OCI-LY1 (cell line): ENCODE measurements around the gene TRIL.

Experiments
- H2AFZ ChIP-seq: fragments of 200-600 bp; sonication (generic), shearing (Covaris generic); 2 replicates; pipeline ENCODE4 v1.6.0; 2014; ENCODE audit warnings: antibody characterized with exemption, mild to moderate bottlenecking, low read length
- H3F3A ChIP-seq: fragments of 200-600 bp; sonication (generic), shearing (Covaris generic); 2 replicates; pipeline ENCODE4 v1.6.0; 2014; ENCODE audit warnings: mild to moderate bottlenecking, antibody characterized with exemption, low read length, moderate library complexity; ENCODE audit not compliant: insufficient read depth
- H3K27ac ChIP-seq: fragments of 200-600 bp; sonication (generic); 2 replicates; pipeline ENCODE4 v1.5.1; 2014; ENCODE audit warnings: low read length, mixed run types, mild to moderate bottlenecking, low read depth; ENCODE audit not compliant: poor library complexity, severe bottlenecking
- H3K27me3 ChIP-seq: fragments of 200-600 bp; sonication (generic); 2 replicates; pipeline ENCODE4 v1.6.0; 2014; ENCODE audit warnings: antibody characterized with exemption, mild to moderate bottlenecking, low read length, moderate library complexity; ENCODE audit not compliant: insufficient read depth
- H3K36me3 ChIP-seq: fragments of 200-600 bp; sonication (generic); 2 replicates; pipeline ENCODE4 v1.6.1; 2014; ENCODE audit warnings: mild to moderate bottlenecking, antibody characterized with exemption, low read length, moderate library complexity, mixed read lengths; ENCODE audit not compliant: insufficient read depth
- H3K4me1 ChIP-seq: fragments of 200-600 bp; sonication (generic); 2 replicates; pipeline ENCODE4 v1.5.1; 2014; ENCODE audit warnings: mild to moderate bottlenecking, low read length, moderate library complexity; ENCODE audit not compliant: insufficient read depth, severe bottlenecking
- H3K4me2 ChIP-seq: fragments of 200-600 bp; sonication (generic), shearing (Covaris generic); 2 replicates; pipeline ENCODE4 v1.6.1; 2014; ENCODE audit warnings: low read length
- H3K4me3 ChIP-seq: fragments of 200-600 bp; sonication (generic); 2 replicates; pipeline ENCODE4 v1.5.1; 2014; ENCODE audit warnings: low read length, low read depth, mild to moderate bottlenecking, mixed read lengths; ENCODE audit not compliant: poor library complexity, severe bottlenecking
- H3K79me2 ChIP-seq: fragments of 200-600 bp; shearing (Covaris generic); 2 replicates; pipeline ENCODE4 v1.6.1; 2016; ENCODE audit warnings: mixed run types, low read length, mixed read lengths; ENCODE audit not compliant: insufficient read depth
- H3K9ac ChIP-seq: fragments of 200-600 bp; sonication (generic), shearing (Covaris generic); 2 replicates; pipeline ENCODE4 v1.6.1; 2014; ENCODE audit warnings: mild to moderate bottlenecking, low read length, mixed read lengths
- H3K9me2 ChIP-seq: fragments of 200-600 bp; sonication (generic), shearing (Covaris generic); 2 replicates; pipeline ENCODE4 v1.6.1; 2014; ENCODE audit warnings: low read depth, mild to moderate bottlenecking, low read length, mixed read lengths
- H3K9me3 ChIP-seq: fragments of 200-600 bp; shearing (Covaris generic); 2 replicates; pipeline ENCODE4 v1.6.1; 2014; ENCODE audit warnings: low read length, mixed read lengths
- H4K20me1 ChIP-seq: fragments of 200-600 bp; sonication (generic), shearing (Covaris generic); 2 replicates; pipeline ENCODE4 v1.6.0; 2016; ENCODE audit warnings: mild to moderate bottlenecking, low read length; ENCODE audit not compliant: insufficient read depth
- EZH2 ChIP-seq: fragments of 200-600 bp; sonication (generic), shearing (Covaris generic); IDR thresholded peaks from 2 replicates; pipeline ENCODE4 v1.8.0; 2017; ENCODE audit warnings: borderline replicate concordance, mixed run types, mild to moderate bottlenecking, antibody characterized with exemption, low read length, moderate library complexity, mixed read lengths
- TF ChIP-seq, protein P1 (sequence below): fragments of 200-600 bp; sonication (generic), shearing (Covaris generic); IDR thresholded peaks from 2 replicates; pipeline ENCODE4 v1.5.1; 2017; ENCODE audit warnings: mild to moderate bottlenecking, antibody characterized with exemption, low read length, moderate library complexity, mixed read lengths

TRIL gene

DNA sequence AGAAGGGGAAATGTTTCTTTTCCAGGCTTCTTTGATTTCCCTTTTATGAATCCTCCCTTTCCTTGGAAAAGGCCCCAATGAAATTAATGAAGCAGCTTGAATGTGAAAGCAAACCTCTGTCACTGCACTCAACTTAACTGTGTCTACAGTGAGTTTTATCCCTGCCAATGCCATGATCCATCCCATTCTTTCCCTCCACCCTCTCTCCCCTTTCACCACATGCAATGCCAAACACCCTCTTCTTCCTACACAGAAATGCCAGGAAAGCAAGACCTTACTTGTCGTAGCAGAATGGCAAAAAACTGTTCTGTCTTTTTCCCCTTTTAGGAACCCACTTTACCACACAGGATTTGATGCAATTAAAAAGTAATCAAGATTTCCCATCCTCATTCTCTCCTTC, 47.3 kb upstream of the TRIL start:
- no peaks in the 10 kb centered on the region for H3K4me1 ChIP-seq
- no peaks in the 10 kb centered on the region for H3K36me3 ChIP-seq
- no peaks in the 10 kb centered on the region for H4K20me1 ChIP-seq
- no peaks in the 10 kb centered on the region for H3K27me3 ChIP-seq
- H3K4me2 ChIP-seq: no peak overlapping the region
- no peaks in the 10 kb centered on the region for H3K79me2 ChIP-seq
- TF ChIP-seq, protein P1, sequence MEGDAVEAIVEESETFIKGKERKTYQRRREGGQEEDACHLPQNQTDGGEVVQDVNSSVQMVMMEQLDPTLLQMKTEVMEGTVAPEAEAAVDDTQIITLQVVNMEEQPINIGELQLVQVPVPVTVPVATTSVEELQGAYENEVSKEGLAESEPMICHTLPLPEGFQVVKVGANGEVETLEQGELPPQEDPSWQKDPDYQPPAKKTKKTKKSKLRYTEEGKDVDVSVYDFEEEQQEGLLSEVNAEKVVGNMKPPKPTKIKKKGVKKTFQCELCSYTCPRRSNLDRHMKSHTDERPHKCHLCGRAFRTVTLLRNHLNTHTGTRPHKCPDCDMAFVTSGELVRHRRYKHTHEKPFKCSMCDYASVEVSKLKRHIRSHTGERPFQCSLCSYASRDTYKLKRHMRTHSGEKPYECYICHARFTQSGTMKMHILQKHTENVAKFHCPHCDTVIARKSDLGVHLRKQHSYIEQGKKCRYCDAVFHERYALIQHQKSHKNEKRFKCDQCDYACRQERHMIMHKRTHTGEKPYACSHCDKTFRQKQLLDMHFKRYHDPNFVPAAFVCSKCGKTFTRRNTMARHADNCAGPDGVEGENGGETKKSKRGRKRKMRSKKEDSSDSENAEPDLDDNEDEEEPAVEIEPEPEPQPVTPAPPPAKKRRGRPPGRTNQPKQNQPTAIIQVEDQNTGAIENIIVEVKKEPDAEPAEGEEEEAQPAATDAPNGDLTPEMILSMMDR: no peak
- no peak for TF ChIP-seq EZH2
- no peak overlapping the region for H3K9ac ChIP-seq
- H3K4me3 ChIP-seq: no peak overlapping the region
- H3F3A ChIP-seq: no peaks in the 10 kb centered on the region
- H3K9me3 ChIP-seq: no peaks in the 10 kb centered on the region
- no peak overlapping the region for H2AFZ ChIP-seq
- H3K9me2 ChIP-seq: no peaks in the 10 kb centered on the region
- no peak overlapping the region for H3K27ac ChIP-seq

DNA sequence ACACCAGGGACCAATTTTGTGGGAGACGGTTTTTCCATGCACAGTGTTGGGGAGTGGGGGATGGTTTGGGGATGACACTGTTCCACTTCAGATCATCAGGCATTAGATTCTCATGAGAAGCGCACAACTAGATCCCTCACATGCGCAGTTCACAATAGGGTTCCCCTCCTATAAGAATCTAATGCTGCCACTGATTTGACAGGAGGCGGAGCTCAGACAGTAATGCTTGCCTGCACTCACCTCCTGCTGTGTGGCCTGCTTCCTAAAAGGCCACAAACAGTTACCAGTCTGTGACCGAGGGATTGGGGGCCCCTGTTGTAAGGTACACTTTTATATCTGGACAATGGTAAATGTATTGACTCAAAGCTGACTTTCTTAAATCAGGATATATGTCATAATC, 45.6 kb upstream of the TRIL start:
- H3K36me3 ChIP-seq: no peaks in the 10 kb centered on the region
- H3K27me3 ChIP-seq: no peaks in the 10 kb centered on the region
- no peak overlapping the region for H3K4me2 ChIP-seq
- no peaks in the 10 kb centered on the region for H3K79me2 ChIP-seq
- TF ChIP-seq EZH2: no peak
- TF ChIP-seq, protein P1: no peak
- H3F3A ChIP-seq: no peaks in the 10 kb centered on the region
- no peaks in the 10 kb centered on the region for H3K9me3 ChIP-seq
- no peak overlapping the region for H3K9ac ChIP-seq
- H3K9me2 ChIP-seq: no peaks in the 10 kb centered on the region
- H3K27ac ChIP-seq: no peak overlapping the region
- no peaks in the 10 kb centered on the region for H4K20me1 ChIP-seq
- no peak overlapping the region for H3K4me3 ChIP-seq
- H3K4me1 ChIP-seq: no peaks in the 10 kb centered on the region
- H2AFZ ChIP-seq: no peak overlapping the region

DNA sequence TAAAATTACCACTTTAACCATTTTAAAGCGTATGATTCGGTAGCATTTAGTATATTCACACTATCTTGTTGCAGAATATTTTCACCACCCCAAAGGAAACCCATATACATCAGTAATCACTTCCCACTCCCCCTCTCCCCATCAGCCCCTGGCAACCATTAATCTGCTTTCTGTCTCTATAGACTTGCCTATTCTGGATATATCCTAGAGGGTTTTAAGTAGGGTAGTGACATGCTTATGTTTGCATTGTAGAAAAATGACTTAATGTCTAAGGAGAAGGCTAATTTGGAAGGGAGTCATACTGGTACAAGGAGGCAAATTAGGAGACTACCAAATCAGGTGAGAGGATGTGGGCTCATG, 42.6 kb upstream of the TRIL start:
- no peak overlapping the region for H2AFZ ChIP-seq
- H3K79me2 ChIP-seq: no peaks in the 10 kb centered on the region
- no peaks in the 10 kb centered on the region for H3F3A ChIP-seq
- no peaks in the 10 kb centered on the region for H3K9me2 ChIP-seq
- no peaks in the 10 kb centered on the region for H3K9me3 ChIP-seq
- no peaks in the 10 kb centered on the region for H3K4me1 ChIP-seq
- H3K36me3 ChIP-seq: no peaks in the 10 kb centered on the region
- H3K9ac ChIP-seq: no peak overlapping the region
- H4K20me1 ChIP-seq: no peaks in the 10 kb centered on the region
- no peaks in the 10 kb centered on the region for H3K27me3 ChIP-seq
- TF ChIP-seq EZH2: no peak
- TF ChIP-seq, protein P1: no peak
- H3K27ac ChIP-seq: no peak overlapping the region
- no peak overlapping the region for H3K4me2 ChIP-seq
- no peak overlapping the region for H3K4me3 ChIP-seq
